GM11168 (cell line): ENCODE data around the gene ZNF865.

ENCODE experiments used
- in situ Hi-C: fragments of 300-500 bp; cut with MboI; formaldehyde crosslinking; loops from one replicate; pipeline ENCODE4 v1.12.0; 2022; ENCODE audit warnings: low sequenced_read_pairs; ENCODE audit not compliant: unreplicated experiment

The ZNF865 gene

GRCh38 chr19:55654868-55655647, 49.6 kb downstream of the ZNF865 start, which contains the start of gene U2AF2:
Gene U2AF2, plus strand, starts transcription at chr19:55655035. Its CDS starts 70 bp downstream, at chr19:55655105.
- in situ Hi-C loops, result no loop called here

- in situ Hi-C loops, result no loop called here
These were observed 50.2 kb downstream of the ZNF865 start for GRCh38 chr19:55655648-55656040.

GRCh38 chr19:55656552-55656951, 51.1 kb downstream of the ZNF865 start:
- in situ Hi-C loops, result no loop called here

- in situ Hi-C loops, result no loop called here
These were observed 51.7 kb downstream of the ZNF865 start for GRCh38 chr19:55656988-55657747.

GRCh38 chr19:55658846-55659459, 53.5 kb downstream of the ZNF865 start:
- in situ Hi-C loops, result no loop called here

- in situ Hi-C loops, result no loop called here
These were observed 54.4 kb downstream of the ZNF865 start for GRCh38 chr19:55659822-55660221.

GRCh38 chr19:55660404-55660803, 55.0 kb downstream of the ZNF865 start:
- in situ Hi-C loops, result no loop called here

- in situ Hi-C loops, result no loop called here
These were observed 55.5 kb downstream of the ZNF865 start for GRCh38 chr19:55660991-55661390.

GRCh38 chr19:55661826-55662225, 56.4 kb downstream of the ZNF865 start:
- in situ Hi-C loops, result no loop called here

- in situ Hi-C loops, result no loop called here
These were observed 58.5 kb downstream of the ZNF865 start for GRCh38 chr19:55663846-55664536.

- in situ Hi-C loops, result no loop called here
These were observed 61.0 kb downstream of the ZNF865 start for GRCh38 chr19:55666343-55667005.
